Hematopoietic multipotent progenitor cell treated with erythropoietin and hydrocortisone succinate and interleukin-3 and kit ligand, for 15 days (in vitro differentiated cells): ENCODE data around the gene DIP2B.

ENCODE experiments used
- DNase-seq: peaks from one replicate; pipeline ENCODE4 v3.0.0-alpha.2; 2015; ENCODE audit warnings: low spot score

Gene DIP2B

GRCh38 chr12:50613463-50613862 lies 108.7 kb downstream of the DIP2B start:
- no peak for DNase-seq

- no peak for DNase-seq
Observed at GRCh38 chr12:50614167-50614759, 109.5 kb downstream of the DIP2B start.

GRCh38 chr12:50615145-50615906 lies 110.5 kb downstream of the DIP2B start:
- no peak for DNase-seq

GRCh38 chr12:50615907-50616296 lies 111.1 kb downstream of the DIP2B start:
- DNase-seq = no peak

GRCh38 chr12:50617657-50618056 lies 112.9 kb downstream of the DIP2B start:
- no peak for DNase-seq

- no peak for DNase-seq
Observed at GRCh38 chr12:50618864-50619609, 114.3 kb downstream of the DIP2B start.

GRCh38 chr12:50619610-50619958 lies 114.8 kb downstream of the DIP2B start:
- DNase-seq = no peak

- no peak for DNase-seq
Observed at GRCh38 chr12:50620109-50620977, 115.6 kb downstream of the DIP2B start.

GRCh38 chr12:50620978-50621360 lies 116.2 kb downstream of the DIP2B start:
- no peak for DNase-seq

- DNase-seq = no peak
Observed at GRCh38 chr12:50621399-50622300, 116.9 kb downstream of the DIP2B start.

- DNase-seq = no peak
Observed at GRCh38 chr12:50625029-50625925, 120.5 kb downstream of the DIP2B start.

GRCh38 chr12:50626026-50626425 lies 121.2 kb downstream of the DIP2B start:
- DNase-seq = no peak

- DNase-seq = no peak
Observed at GRCh38 chr12:50627491-50627890, 122.7 kb downstream of the DIP2B start.

- no peak for DNase-seq
Observed at GRCh38 chr12:50628394-50628793, 123.6 kb downstream of the DIP2B start.

GRCh38 chr12:50633955-50634354 lies 129.2 kb downstream of the DIP2B start:
- DNase-seq = no peak

GRCh38 chr12:50634379-50634778 lies 129.6 kb downstream of the DIP2B start:
- DNase-seq = no peak

GRCh38 chr12:50635364-50635763 lies 130.6 kb downstream of the DIP2B start:
- no peak for DNase-seq

GRCh38 chr12:50635857-50636256 lies 131.1 kb downstream of the DIP2B start:
- no peak for DNase-seq

- DNase-seq = no peak
Observed at GRCh38 chr12:50636505-50636904, 131.7 kb downstream of the DIP2B start.

- DNase-seq = peak; percentile 58
Observed at GRCh38 chr12:50637870-50638481, 133.2 kb downstream of the DIP2B start.
